Transverse colon (tissue), 4 donors: ENCODE results near the gene ALDH1A1.

Source experiments
- CTCF ChIP-seq, 5 experiments: fragments of 200-600 bp in 3 of 5; fragments of 450-650 bp in 2 of 5; sonication (generic) in 3 of 5; IDR thresholded peaks; 1 replicate in 2 of 5; 2 replicates in 3 of 5; pipeline ENCODE4 v1.5.1; 2016 to 2017; ENCODE audit warnings: antibody characterized with exemption in 5 of 5, inconsistent platforms in 3 of 5, mild to moderate bottlenecking in 2 of 5, moderate library complexity in 1 of 5
- EP300 ChIP-seq: sonication (generic); formaldehyde crosslinking; IDR thresholded peaks from one replicate; pipeline ENCODE4 v1.6.1; 2017; ENCODE audit warnings: antibody characterized with exemption, low read depth
- POLR2A ChIP-seq: fragments of 450-650 bp; IDR thresholded peaks from one replicate; pipeline ENCODE4 v1.6.1; 2016; ENCODE audit warnings: antibody characterized with exemption, mild to moderate bottlenecking, moderate library complexity
- POLR2AphosphoS5 ChIP-seq, 3 donors: sonication (generic); formaldehyde crosslinking; IDR thresholded peaks; one replicate each; pipeline ENCODE4 v1.6.1; 2016; ENCODE audit warnings: antibody characterized with exemption in 3 of 3

GRCh38 chr9:72955126-72955455 is 2.2 kb upstream of the ALDH1A1 start:
- TF ChIP-seq CTCF (IDR thresholded peaks at IDR 0.05): no peak
- TF ChIP-seq POLR2A: no peak
- TF ChIP-seq EP300: no peak
- no peak for TF ChIP-seq POLR2AphosphoS5 (IDR thresholded peaks at IDR 0.05)
